Stimulated activated CD8-positive, alpha-beta memory T cell treated with anti-CD3 and anti-CD28 coated beads, Interleukin-12 subunit alpha, Interleukin-12 subunit beta, amount 100 ng/mL, for 1 hour (primary cell): Measurements from ENCODE around the gene MID1IP1.

Experiments used
- DNase-seq: peaks from one replicate; pipeline ENCODE4 v3.0.0-alpha.2; 2020; ENCODE audit warnings: low read depth

The MID1IP1 gene

DNA sequence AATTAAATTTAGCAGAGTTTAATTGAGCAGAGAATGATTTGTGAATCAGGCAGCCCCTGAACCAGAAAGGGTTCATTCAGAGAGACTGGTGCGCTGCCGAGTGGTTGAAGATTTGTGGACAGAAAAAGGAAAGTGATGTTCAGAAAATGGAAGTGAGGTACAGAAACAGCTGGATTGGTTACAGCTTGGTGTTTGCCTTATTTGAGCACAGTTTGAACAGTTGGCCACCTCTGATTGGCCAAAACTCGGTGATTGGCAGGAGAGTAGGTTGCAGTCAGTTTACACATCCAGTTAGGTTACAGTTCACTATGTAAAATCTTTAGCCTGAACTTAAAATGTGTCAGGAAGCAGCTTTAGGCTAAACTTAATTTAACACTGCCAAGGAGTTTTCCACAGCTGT lies 14.9 kb downstream of the MID1IP1 start:
- no peak for DNase-seq

DNA sequence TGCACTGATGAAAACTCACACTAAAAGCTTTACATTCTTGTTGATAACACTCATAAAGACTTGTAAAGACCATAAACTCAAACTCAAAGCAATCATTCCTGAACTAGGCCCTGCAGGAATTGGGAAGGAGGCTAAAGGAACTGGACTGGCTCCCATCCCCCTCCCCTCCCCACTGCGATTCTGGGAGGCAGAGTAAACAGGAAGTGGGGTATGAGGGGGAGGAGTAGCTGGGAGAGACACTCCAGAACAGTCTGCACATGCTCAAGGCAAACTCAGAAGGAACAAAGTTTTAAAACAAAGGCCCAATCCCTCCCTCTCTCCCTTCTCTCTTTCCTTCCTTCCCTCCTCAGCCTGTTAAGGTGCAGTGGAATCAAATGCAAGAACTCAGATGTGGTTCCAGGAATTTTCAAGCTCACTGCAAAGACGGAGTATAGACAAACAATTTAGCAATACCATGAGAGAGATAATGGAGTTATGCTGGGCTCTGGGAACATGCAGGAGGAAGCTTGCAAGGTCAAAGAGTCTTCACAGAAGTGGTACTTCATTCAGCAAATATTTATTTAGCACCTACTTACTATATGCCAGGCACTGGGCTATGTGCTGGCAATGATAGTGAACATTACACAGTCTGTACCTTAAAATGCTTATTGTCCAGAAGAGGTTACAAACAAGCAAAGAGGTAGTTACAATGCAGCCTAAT lies 15.9 kb downstream of the MID1IP1 start:
- no peak for DNase-seq

DNA sequence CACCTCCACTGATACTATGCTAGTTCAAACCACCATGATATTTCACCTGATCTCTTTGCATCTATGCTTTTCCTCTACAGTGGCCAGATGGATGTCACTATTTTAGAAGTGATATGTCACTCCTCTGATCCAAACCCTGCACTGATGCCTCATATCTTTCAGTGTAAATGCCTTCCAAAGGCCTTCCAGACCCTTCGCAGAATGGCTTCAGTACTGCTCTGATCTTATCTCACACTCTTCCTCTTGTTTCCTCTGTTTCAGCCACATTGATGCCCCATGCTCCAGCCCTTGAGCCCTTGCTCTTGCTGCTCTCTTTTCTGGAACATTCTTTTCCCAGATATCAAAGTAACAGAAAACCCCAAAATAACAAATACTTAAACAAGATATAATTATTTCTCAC lies 17.9 kb downstream of the MID1IP1 start:
- no peak for DNase-seq

DNA sequence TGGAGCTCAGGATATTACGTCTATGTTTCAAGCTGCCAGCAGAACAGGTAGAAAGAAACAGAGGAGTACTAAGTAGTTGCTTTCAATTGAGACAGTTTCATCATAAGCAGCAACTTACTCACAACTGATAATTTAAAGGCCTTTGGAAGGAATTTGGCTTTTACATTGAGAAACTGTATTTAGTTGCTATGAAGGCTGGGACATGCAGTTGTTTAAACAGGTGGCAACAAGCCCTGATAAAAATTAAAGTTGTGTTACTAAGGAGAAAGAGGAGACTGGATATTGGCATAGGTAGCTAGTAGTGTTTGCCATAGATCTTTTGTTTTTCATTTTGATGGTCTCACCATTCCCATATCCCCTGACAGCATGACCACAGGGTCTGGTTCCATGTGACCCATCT lies 18.4 kb downstream of the MID1IP1 start:
- no peak for DNase-seq

DNA sequence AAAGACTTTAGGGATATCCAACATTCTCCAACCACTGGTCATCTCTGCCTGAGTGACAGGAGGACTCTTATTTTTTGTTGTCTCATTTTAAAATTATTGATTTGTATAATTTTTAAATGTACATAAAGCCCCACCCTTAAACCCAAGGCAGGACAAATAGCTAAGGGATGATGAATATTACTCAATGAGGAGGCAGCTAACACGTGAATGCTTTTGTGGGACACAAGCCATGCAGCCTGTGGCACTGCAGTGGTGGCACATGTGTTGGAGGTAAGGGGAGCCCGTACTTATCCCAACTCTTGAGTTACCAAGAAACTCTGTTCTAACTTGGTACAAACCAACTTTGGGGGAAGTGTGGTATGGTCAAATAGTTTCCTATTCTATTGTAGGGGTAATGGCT lies 19.5 kb downstream of the MID1IP1 start:
- no peak for DNase-seq

DNA sequence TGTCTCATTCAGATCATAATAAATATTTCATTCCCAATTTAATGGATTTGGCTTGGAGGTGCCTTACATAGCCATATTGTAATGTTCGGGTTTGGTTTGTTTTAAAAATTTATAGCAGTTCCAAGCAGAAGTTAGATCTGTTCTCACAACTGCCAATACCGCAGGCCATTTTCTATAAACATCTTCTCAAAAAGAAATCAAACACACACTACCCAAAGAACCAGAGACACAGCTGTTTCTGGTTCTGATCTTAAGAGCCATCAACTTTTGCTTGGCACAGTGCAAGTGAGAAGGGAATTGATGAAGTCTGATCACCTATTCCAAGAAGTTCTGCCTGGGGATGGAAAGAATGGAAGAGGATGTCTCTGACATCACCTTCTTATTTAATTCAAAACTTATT lies 22.9 kb downstream of the MID1IP1 start:
- no peak for DNase-seq

DNA sequence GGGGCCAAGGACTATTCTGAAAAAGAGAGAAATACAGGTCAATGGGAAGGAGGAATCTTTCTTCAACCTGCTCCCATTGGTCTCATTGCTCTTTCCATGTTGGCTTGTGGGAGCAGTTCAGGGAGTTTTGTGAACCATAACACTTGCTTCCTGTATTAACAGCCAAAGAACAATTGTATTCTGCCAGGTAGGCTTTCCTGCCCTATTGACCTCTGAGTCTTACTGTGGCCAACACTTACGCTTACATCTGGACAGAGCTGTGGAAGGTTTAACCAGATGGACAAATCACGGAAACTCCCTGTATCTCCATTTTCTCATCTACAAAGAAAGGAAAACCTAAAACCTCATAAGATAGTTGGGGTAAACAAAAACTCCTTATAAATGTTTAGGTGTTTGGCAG lies 30.7 kb downstream of the MID1IP1 start:
- DNase-seq, result no peak

DNA sequence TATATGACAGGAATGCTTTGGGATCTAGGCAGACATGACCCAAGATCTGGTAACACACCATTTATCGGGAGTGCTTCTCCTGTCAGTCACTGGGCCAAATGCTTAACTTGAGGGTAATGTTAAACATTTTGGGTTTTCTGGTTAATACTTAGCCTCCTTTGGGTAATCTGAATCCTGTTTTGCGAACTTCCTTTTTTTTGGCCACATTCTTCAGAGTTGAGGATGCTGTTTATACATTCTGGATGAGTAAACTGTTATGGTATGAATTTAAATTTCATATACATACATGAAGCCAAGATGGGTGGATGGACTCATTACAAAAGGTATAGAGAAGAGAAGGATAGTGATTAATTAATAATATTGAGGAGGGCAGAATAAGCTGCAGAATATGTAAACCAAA lies 36.1 kb downstream of the MID1IP1 start:
- no peak for DNase-seq

DNA sequence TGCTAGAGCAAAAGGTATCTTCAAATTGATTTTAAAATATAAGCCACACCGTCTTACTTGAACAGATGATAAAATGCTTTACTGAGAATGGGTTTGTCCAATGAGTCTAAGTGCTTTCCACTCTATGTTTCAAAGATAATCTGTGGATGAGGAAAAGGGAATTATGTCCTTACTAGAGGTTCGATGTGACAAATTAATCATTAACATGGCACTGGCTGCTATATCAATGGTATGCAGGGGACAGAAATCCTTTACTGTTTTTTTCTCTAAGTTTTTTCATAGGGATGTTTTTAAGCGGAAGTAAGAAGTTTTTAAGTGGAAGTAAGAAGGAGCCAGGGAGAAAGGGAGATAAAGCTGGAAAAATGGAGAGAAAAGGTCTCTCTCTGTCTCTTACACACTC lies 38.0 kb downstream of the MID1IP1 start:
- no peak for DNase-seq

DNA sequence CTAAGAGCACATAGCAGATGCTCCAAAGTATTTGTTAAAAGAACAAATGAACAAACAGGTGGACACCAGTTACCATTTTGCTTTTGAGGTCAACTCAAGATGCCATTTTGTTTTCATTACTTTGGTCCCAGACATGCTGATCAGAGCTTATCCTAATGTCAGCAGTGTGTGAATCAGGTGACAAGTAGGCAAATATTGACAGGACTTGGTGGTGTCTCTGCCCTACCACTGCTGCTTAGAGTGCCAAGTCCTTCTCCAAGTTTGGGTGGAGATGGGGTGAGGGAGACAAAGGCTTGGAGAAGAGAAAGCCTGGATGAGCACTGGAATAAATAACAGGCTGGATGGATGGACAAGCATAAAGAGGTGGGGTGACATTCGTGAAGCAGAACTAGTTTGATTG lies 38.7 kb downstream of the MID1IP1 start:
- no peak for DNase-seq

DNA sequence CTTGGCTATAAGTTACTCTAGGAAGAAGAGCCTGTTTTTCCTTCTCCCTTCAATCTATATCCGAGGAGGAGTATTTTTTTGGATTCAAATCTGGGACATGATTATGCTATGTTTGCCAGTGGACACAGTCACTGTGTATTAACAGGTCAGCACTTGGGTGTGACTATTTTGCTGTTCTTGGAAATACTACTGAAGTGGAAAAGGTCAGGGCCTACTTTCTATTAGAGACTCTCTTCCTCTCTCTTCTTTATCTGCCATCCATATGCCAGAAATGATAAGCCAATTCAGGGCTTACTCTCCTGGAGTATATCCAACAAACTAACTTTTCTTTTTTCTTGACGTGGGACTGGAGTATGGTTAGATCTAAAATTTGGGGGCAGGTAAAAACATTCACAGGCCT lies 40.5 kb downstream of the MID1IP1 start:
- no peak for DNase-seq

DNA sequence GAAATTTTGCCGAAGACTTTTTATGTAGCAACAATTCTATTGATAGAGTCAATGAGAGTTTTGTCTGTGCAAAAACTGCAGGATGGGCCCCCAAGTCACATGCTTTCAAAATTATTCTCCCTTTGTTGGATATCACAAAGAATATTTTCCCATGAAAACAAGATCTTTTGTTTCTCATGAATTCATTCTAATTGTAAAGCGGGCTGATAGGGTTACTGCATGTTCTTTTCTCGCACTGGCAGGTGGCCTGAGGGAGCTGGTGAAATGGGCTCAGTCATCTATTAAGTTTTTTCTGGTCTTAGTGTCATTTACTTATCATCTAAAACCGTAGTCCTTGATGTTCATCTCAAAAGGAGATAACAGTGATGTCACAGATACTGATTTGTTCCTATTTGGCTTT lies 44.2 kb downstream of the MID1IP1 start:
- DNase-seq, result no peak

DNA sequence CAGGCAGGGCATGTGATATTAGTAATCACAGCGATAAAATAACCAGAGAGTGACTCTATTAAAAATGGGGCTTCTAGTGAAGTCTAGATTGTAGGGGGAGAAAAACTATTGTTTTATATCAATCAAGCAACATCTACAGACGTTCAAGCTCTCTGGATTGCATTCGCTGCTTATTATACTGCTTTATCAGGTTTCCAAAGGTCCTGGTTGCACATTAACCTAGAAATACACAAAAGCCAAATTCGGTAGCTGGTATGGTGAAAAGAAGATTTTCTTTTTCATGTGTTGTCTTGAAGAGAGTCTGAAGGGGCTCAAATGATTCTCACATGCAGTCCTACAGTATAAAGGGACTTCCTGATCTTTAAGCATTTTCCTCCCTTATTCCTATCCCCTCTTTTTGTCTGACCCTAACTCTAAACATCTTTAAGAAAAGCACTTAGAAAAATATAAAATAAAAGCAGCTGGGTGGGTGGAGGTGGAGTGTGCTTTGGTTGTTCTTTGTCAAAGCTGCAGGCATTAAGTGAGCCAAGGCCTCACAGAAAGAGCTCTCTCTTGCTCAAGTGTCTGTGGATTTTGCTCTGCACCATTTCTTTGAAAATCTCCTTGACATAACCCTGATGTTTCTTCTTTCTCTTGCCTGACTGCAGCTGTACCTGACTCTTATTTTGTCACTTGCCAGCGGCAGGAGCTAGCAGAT lies 46.1 kb downstream of the MID1IP1 start:
- no peak for DNase-seq

DNA sequence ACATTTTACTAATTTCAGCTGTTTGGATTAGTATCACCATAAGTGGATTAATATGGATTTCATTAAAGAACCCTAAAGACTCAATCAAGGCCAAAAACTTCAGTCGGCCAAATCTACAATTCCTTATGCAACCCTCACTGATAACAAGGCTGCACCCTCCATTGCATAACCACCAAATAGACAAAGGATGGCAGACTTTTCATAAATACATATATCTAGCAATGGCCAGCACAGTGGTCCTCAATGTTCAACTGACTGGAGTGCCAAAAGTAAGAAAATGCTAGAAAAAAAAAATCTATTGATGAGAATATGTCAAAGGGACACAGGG lies 46.6 kb downstream of the MID1IP1 start:
- DNase-seq, result no peak

DNA sequence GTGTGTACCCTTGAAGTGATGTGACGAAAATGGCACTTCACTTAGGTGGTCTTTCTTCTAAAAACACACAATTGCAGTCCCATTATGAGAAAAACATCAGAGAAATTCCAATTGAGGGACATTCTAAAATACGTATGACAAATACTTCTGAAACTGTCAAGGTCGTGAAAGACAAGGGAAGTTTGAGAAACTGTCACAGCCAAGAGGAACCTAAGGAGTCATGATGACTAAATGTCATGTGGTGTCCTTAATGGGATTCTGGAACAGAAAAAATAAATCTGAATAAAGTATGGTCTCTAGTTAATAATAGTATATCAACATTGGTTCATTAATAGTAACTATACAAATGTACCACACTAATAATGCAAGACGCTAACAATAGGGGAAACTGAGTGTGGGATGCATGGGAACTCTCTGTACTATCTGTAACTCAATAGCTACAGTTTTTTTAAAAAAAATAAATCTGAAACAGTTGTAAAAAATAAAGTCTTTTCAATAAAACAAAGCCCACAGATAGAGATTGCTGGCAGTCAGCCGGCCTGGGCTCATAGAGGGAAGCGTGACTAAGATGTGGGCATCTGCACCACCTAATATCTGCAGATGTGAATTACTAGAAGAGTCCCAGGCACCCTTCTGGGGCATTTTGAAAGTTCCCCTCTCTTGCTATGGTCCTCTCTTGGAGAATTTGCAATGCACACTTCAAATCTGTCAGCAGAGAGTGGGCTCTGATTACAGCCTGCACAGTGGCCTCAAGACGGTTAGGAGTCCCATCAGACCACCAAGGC lies 47.6 kb downstream of the MID1IP1 start:
- no peak for DNase-seq

DNA sequence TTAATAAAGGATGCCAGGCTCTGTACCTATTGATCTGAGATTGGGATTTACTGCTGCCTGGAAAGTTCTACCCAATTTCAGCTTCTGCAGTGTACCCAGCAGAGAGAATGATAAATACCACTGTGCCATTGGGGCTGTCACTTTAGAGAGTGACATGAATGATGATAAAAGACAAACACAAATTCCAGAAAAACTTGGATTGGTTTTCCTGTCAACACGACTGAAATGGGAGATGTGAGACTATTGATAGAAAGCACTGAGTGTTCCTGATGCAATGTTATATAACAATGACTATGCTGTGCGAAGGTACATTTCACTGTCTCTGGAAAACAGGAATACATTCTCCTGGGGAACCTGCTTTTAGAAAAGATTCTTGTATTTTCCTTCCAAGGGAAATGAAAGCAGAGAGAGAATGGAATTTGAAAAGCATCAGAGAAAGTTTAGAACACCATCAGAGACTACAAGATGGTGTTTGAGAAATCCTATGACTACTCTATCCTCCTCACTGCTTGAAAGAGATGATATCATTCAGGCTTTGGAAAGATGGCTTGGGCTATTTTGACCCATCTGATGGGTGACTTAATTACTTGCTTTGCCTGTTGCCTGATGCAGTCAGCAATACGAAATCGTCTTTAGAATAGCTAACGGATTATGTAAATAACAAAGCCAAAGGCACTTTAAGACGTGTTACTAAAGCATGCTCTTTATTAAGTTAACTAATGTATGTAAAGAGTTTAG lies 49.7 kb downstream of the MID1IP1 start:
- no peak for DNase-seq

DNA sequence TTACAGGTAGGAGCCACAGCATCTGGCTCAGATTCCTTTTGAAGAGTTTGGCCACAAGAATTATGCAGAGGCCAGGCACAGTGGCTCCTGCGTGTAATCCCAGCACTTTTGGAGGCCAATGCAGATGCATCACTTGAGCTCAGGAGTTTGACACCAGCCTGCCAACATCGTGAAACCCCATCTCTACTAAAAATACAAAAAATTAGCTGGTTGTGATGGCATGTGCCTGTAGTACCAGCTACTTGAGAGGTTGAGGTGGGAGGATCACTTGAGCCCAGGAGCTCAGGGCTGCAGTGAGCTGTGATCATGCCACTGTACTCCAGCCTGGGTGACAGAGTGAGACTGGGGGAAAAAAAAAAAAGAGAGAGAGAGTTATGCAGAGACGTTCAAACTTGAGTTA lies 53.0 kb downstream of the MID1IP1 start:
- DNase-seq, result no peak
